Brain pericyte (primary cell): Measurements from ENCODE around the gene CCNT2.
"Not testable (repeated sequence)": the region's sequence is repeated elsewhere in the genome, so short reads cannot be mapped to it uniquely, and the experiment has no call there.

Experiments used
- DNase-seq: peaks from one replicate; pipeline ENCODE4 v3.0.0-alpha.2; 2012; ENCODE audit warnings: low read depth, low spot score

The CCNT2 gene

DNA sequence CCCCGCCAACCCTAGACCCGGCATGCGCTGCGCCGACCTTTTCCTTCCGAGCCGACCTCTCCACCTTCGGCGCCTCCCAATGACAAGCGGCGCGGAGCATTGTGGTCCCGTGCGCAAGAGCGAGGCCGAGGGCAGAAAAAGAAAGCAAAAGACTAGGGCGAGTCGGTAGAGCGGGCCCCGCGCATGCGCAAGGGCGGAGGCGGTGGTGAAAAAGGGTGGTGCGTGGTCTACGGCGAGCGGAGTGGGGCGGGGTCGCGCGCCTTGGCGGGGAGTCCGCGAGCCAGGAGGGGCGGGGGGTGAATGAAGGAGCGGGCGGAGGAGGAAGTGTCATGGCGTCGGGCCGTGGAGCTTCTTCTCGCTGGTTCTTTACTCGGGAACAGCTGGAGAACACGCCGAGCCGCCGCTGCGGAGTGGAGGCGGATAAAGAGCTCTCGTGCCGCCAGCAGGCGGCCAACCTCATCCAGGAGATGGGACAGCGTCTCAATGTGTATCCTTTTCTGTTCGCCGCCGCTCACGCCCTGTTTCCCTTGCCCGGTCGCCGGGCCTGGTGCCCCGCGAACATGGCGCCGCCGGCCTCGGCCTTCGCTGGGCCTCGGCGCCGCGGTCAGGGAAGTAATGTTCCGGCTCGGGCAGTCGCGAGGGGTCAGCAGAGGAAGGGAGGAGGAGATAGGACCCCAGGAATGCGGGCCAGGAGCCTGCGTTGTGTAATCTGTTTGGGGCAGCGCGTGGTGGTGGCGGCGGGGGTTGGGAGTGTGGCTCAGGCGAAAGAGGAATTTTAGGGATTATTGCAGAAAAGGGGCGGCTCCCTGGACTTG is at the start of gene CCNT2:
TSS of gene CCNT2 (plus strand) at position 297 of the 815 bp plus-strand sequence. CDS start at position 330, 33 bp downstream.
- peak; percentile 98 for DNase-seq

DNA sequence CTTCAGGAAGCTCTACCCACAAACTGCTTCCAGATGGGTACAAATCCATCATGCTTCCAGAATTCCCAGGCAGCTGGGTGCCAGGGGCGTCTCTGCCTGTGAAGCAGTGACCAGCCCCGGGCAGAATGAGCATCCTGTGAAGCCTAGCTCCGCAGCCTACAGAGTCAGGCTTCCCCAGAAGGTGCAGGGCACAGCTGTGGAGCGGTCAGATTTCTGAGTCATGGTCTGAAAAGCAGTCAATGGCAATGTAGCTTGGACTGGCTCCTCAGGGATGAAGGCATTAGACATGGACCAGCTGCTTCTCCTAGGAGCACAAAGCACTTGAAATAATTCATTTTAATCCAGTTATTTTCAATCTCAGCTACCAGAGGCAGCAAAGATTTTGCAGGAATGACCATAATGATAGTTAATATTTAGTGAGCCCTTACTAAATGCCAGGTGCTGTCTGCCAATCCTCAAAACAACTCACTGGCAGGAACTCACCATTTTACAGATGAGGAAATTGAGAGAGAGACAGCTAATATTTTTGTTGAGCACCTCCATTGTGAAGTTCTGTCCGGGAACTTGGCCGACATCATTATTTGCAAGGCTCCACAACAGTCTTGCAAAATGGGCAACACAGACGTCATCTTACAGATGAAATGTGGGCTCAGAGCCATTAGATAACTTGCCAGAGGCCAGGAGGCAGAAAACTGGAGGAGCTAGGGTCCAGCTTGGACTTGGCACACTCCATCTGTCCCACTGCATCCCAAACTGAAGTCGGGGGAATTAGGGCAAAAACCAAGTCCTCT is 48.5 kb upstream of the CCNT2 start:
- no peak for DNase-seq

DNA sequence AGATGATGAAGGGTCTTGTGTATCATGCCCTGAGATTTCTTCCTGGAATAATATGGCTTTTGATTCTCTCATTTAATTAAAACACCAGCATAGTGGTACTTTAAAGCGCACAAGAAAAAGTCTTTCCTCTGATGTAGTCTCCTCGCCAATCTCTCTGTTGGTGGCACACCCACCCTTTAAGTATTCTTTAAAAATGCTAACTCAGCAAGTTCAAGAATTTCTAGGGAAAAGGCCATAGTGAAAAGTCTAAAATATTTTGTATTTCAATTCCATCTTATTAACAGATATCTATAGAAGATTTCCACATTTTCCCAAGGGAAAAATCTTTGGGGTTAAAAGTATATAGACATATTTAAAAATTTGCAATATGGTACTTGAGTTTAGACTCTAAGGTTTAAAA is 45.5 kb upstream of the CCNT2 start:
- no peak for DNase-seq

DNA sequence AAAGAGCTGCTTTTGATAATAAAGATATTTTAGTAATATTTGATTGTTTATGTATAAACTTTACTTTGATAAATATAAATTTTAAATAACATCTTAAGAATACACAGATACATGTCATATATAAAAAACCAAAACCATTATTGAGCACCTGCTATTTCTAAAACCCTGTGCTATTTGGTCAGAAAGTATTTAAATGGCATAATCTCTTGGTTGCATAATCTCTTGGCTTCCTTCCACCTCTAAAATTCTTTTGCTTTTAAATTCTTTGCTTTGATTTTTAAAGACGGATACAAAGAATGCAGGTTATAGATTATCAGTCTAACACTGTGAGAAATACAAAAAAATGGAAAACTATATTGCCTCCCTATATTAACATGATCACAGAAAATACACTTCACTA is 43.3 kb upstream of the CCNT2 start:
- no peak for DNase-seq

DNA sequence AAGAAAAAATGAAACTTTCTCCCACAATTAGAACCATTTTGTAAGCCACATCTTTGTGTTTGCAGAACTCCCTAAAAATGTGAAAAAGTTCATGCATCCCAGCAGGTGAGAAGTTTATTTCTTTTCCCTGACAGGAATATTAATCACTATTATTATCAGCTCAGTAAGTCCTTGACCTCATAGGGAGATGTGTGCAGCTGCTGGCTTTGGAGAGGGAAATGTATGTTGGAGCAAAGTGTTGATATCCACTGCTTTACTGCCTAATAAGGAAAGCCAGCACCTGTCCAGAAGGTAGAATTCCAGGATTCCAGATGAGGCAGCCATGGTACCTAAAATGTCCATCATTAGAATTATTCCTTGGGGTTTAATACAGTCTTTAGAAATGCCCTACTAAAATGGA is 35.8 kb upstream of the CCNT2 start:
- no peak for DNase-seq

DNA sequence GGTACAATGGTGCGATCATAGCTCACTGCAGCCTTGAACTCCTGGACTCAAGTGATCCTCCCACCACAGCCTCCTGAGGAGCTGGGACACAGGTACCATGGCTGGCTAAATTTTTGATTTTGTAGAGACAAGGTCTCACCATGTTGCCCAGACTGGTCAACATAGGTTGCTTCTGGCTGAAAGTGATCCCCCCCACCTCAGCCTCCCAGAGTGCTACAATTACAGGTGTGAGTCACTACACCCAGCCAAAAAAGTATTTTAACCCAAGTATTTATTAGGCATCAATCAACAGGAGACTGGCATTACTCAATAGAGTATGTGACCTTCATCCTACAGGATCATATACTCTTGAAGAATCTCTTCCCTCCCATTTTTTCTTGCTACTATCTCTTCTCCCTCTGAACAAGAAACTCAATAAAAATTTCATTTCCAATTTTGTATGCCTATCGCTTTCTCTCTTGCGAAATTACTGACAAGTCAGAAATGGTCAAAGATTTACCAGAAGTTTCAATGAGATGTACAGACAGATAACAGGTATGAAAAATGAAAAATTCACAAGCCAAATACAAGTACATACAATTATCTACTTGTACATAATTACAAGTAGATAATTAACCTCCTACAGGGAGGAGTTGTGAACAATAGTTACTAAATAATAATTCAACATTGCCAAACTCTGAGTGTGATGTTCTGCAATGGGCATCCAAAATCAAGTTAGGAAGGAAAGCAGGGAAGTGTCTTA is 34.9 kb upstream of the CCNT2 start:
- DNase-seq = no peak

DNA sequence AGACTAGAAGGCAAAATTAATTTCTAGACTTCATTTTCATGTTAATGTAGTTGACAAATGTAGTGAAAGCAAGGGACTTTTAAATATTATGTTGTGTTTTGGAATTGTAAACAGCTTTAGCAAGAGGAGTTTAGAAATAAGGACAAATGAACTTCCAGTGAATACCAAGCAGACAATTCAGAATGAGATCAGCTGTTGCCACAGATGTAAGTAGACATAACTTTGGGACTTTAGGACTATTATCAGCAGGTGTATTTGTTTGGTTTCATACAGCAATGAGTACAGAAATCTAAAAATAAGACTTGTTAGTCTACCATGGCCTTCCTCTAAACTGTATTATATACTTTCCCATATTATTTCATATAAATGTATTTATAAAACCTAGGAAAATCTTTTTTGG is 34.2 kb upstream of the CCNT2 start:
- no peak for DNase-seq

DNA sequence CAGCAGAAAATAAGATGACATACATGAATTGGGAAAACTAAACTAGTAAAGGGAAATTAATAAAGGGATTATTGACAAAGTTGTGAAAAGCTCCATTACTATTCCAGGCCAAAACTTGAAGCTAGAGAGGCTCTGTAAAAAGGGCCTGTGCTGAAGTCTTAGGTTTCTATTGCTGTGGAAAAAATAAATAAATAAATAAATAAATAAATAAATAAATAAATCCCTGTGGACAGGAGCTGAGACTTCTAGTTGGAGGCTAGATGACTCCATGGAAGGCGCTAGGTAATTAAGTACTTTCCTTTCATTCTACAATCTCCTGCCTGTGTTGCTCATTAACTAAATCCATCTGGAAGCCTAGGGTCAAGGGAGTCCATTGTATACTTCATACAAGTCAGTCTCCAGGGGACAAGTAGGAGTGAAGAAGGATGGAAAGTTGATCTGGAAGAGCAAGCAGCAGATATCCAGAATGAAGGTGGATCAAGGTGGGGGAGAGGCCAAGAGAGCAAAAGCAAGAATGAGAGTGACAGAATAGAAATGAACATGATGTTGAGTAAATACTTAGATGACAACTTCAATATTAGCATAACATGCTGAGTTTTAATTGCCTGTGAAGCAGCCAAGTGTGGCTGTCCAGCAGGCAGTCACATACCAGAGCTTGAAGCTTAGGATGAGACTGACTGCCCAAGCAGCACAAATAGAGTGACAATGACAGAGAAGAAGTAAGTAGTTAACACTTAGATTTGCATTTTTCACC is 26.2 kb upstream of the CCNT2 start:
- no peak for DNase-seq

DNA sequence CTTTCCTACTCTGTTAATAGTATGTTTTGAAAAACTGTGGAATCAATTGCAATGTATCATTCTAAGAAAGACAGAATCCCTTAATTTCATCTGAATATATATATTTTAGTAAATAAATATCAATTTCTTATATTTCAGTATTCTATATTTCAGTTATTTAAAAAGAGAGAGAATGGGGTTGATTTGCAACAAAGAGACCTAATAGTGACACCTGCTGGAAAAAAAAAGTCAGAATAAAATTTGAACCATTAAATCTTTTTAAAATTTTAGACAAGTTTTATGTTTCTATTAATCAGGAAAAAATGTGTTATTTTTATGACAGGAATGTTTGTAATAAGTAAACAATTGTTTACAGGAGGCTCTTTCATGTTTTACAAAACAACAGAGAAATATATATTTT is 20.7 kb upstream of the CCNT2 start:
- DNase-seq = no peak

DNA sequence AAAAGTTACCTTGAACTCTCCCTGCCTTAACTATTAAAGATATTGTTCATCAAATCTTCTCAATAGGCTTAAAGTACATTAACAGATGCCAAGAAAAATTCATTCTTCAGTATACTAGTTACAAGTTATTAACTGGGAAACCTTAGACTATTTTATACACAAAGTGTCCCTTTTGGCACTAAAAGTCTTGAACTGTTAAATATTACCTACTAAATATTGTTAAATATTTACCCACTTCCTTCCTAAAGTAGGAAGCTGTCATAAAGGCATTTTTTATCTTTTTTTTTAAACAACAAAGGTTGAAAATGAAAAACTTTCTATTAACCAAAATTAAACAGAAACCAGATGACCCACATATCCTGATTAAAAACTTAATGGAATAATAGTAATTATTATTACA is 19.4 kb upstream of the CCNT2 start:
- no peak for DNase-seq

DNA sequence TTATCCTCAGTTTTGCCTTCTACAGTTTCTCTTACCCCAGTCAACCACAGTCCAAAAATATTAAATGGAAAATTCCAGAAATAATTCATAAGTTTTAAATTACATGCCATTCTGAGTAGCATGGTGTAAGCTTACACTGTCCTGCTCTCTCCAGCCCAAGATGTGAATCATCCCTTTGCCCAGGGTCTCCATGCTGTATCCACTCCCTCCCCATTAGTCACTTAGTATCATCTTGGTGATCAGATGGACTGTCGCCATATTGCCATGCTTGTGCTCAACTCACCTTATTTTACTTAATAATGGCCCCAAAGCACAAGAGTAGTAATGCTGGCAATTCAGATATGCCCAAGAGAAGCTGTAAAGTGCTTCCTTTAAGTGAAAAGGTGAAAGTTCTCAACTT is 18.5 kb upstream of the CCNT2 start:
- DNase-seq = no peak

DNA sequence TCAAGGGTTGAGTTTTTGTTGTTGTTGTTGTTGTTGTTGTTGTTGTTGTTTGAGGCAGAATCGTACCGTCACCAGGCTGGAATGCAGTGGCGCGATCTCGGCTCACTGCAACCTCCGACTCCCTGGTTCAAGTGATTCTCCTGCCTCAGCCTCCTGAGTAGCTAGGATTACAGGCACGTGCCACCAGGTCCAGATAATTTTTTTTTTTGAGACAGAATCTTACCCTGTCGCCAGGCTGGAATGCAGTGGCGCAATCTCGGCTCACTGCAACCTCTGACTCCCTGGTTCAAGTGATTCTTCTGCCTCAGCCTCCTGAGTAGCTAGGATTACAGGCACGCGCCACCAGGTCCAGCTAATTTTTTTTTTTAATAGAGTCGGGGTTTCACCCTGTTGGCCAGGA is 14.9 kb upstream of the CCNT2 start:
- not testable (repeated sequence) for DNase-seq

DNA sequence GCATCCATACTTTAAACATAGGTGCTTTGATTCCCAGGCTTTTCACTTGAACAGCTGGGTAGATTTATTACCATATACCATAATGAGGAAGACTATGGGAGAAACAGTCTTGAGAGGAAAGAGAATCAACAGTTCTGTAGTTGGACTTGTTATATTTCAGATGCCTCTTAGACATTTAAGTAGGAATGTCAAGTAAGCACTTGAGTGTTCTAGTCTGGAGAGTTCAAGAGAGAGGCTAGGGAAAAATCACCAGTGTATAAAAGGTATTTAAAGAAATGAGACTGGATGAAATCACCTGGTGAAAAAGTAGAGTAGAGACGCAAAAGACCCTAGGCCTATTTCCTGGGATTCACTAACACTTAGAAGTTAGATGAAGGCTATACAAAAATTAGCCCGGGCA is 13.5 kb upstream of the CCNT2 start:
- no peak for DNase-seq

DNA sequence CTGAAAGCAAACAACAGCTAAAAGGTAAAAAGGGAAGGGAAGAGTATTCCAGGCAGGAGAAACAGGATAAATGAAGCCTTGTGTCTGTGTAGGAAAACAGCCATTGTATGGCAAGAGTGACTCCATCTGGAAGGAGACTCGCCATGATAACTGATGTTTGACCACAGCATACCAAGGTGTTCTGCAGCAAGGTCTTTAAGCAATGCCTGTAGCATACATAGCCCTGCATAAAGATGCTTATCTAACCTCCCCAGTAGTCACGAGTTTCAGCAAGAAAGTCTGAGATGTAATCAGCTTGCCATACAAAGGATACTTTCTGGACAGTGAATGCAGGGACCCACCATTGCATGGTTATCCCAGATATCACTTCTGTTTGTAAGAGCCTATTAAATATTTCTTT is 11.9 kb upstream of the CCNT2 start:
- no peak for DNase-seq

DNA sequence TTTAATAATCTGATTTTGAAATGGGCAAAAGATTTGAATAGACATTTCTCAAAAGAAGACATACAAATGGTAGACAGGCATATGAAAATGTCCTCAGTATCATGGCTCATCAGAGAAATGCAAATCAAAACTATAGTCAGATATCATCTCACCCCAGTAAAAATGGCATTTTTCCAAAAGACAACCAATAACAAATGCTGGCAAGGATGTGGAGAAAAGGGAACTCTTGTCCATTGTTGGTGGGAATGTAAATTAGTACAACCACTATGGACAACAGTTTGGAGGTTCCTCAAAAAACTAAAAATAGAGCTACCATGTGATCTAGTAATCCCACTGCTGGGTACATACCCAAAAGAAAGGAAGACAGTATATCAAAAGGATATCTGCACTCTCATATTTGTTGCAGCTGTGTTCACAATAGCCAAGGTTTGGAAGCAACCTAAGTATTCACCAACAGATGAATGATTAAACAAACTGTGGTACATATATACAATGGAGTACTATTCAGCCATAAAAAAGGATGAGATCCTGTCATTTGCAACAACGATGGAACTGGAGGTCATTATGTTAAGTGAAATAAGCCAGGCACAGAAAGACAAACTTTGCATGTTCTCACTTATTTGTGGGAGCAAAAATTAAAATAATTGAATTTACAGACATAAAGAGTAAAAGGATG is 11.0 kb upstream of the CCNT2 start:
- DNase-seq = not testable (repeated sequence)

DNA sequence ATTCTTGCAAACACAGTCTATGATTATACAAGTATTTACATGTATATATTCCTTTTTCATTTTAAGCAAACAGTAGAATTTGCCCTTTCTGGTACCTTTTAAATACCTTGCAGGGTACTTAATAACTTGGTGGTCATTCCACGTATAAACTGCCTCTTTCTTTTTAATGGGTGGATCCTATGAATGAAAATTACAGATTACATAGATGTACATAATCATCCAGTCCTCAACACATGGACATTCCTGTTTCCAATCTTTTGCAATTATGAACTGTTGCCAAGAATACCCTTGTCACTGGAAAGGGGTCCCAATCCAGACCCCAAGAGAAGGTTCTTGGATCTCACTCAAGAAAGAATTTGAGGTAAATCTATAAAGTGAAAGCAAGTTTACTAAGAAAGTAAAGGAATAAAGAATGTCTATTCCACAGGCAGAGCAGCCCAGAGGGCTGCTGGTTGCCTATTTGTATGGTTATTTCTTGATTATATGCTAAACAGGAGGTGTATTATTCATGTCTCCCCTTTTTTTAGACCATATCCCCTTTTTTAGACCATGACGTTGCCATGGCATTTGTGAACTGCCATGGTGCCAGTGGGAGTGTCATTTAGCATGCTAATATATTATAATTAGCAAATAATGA is 7.7 kb upstream of the CCNT2 start:
- DNase-seq = no peak

DNA sequence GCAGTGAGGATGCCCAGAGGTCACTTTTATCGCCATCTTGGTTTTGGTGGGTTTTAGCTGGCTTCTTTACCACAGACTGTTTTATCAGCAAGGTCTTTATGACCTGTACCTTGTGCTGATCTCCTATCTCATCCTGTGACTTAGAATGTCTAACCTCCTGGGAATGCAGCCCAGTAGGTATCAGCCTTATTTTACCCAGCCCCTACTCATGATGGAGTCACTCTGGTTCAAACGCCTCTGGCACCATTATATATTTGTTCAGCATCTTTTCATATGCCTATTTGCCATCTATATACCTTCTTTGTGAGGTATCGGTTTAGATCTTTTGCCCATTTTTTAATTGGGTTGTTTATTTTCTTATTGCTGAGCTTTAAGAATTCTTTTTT is 7.2 kb upstream of the CCNT2 start:
- DNase-seq = no peak

DNA sequence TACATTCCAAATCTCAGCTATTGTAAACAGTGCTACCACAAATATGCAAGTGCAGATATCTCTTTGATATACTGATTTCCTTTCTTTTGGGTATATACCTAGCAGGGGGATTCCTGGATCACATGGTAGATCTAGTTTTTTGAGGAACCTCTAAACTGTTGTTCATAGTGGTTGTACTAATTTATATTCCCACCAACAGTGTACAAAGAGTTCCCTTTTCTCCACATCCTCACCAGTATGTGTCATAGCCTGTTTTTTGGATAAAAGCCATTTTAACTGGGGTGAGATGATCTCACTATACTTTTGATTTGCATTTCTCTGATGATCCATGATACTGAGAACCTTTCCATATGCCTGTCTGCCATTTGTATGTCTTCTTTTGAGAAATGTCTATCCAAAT is 6.3 kb upstream of the CCNT2 start:
- DNase-seq = no peak

DNA sequence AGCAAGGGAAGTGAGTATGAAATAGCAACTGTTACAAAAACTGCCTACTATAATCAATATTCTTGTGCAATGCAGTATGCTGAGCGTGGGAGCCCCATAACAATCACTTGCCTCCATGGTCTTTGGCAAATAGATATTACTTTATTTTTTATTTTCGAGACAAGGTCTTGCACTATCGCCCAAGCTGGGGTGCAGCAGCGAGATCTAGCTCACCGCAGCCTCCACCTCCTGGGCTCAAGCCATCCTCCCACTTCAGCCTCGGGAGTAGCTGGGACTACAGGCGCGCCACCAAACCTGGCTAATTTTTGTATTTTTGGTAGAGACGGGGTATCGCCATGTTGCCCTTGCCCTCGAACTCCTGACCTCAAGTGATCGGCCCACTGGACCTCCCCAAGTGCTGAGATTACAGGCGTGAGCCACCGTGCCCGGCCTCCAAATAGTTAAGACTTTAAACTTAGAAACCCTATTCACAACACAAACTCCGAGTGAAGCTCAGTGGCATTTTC is 1.2 kb upstream of the CCNT2 start:
- no peak for DNase-seq

DNA sequence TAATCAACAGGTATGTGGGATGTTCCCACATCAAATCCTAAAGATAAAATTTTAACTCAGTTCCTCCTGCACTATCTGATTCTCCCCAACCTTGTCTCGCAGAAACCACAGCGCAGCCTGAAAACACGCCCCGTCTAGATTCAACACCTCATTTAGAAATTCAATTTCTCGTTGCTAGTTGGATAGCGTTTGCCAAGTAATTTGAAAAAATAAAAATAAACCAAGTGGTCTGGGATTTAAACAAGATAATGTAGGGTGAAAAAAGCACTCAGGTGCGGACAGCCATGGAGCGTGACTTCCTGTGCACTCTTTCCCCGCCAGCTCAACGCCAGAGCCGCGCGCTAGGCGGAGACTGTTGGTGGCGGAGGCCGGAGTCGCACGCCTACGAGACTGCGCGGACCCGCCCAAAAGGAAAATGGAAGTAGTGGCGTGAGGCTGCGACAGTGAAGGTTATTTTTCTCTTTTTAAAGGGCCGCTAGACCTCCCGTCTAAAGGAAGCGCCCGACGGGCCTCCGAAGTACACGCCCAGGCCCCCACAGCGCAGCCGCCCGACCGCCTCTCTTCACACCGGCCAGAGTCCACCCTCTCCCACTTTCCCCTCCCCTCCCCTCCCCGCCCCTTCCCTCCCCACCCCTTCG is 615 bp upstream of the CCNT2 start:
- no peak for DNase-seq
